ENCODE results near the gene ZC3HAV1L.

GRCh38 chr7:138981332-138982203 is 54.3 kb downstream of the ZC3HAV1L start, which contains the start of gene KIAA1549:
- TF ChIP-seq CTCF (IDR thresholded peaks at IDR 0.05) (peak in 3 of 4 donors; percentile 4 to 62 (median 62)), POLR2A (IDR thresholded peaks at IDR 0.05) (no peak)

Measured in right lobe of liver (tissue), 4 donors.